OCI-LY7 (cell line): Measurements from ENCODE around the gene OPTC. TPM values are rescaled to one million over a fixed set of nuclear protein-coding genes. Genes with fewer than 3 reads are reported as not detected.

Source experiments
- BruUV-seq: library from RNA; stranded (reverse); fragments of 400-500 nt; replicated peaks from 2 replicates; lab custom pipeline; 2021; lab: Mats Ljungman, UMichigan
- CTCF ChIA-PET: fragments of 300-600 bp; sonication (Branson Sonifier 250); formaldehyde crosslinking; loops from one replicate; lab custom pipeline; 2022; ENCODE audit warnings: antibody characterized with exemption; ENCODE audit not compliant: unreplicated experiment; lab: Charles Lee
- POLR2A ChIA-PET: fragments of 300-600 bp; sonication (Branson Sonifier 250); formaldehyde crosslinking; loops from one replicate; lab custom pipeline; 2022; ENCODE audit warnings: antibody characterized with exemption; lab: Charles Lee
- DNase-seq: peaks from one replicate; pipeline ENCODE4 v3.0.0-alpha.2; 2015; ENCODE audit warnings: low spot score
- H2AFZ ChIP-seq: fragments of 200-600 bp; sonication (generic), shearing (Covaris generic); 2 replicates; pipeline ENCODE4 v1.6.1; 2014; ENCODE audit warnings: mild to moderate bottlenecking, antibody characterized with exemption, low read length, moderate library complexity
- H3K27ac ChIP-seq: fragments of 200-600 bp; sonication (generic); 2 replicates; pipeline ENCODE4 v1.5.1; 2014; ENCODE audit warnings: mixed run types, low read depth, mild to moderate bottlenecking, moderate library complexity, low read length, inconsistent platforms; ENCODE audit not compliant: poor library complexity, severe bottlenecking
- H3K36me3 ChIP-seq: fragments of 200-600 bp; sonication (generic); 2 replicates; pipeline ENCODE4 v1.6.1; 2014; ENCODE audit warnings: mild to moderate bottlenecking, antibody characterized with exemption, low read length, moderate library complexity, mixed read lengths; ENCODE audit not compliant: insufficient read depth
- H3K4me1 ChIP-seq: fragments of 200-600 bp; sonication (generic); 2 replicates; pipeline ENCODE4 v1.5.1; 2014; ENCODE audit warnings: mild to moderate bottlenecking, low read length; ENCODE audit not compliant: insufficient read depth, poor library complexity, severe bottlenecking
- H3K4me2 ChIP-seq: fragments of 200-600 bp; sonication (generic); 2 replicates; pipeline ENCODE4 v1.6.1; 2014; ENCODE audit warnings: mild to moderate bottlenecking, low read length
- H3K4me3 ChIP-seq: fragments of 200-600 bp; sonication (generic); 2 replicates; pipeline ENCODE4 v1.5.1; 2014; ENCODE audit warnings: mild to moderate bottlenecking, low read depth, low read length; ENCODE audit not compliant: poor library complexity, severe bottlenecking
- H3K79me2 ChIP-seq: fragments of 200-600 bp; sonication (generic); 2 replicates; pipeline ENCODE4 v1.6.1; 2016; ENCODE audit warnings: low read depth, mild to moderate bottlenecking, low read length, moderate library complexity, mixed read lengths; ENCODE audit not compliant: insufficient read depth
- H3K9me2 ChIP-seq: fragments of 200-600 bp; sonication (generic); 2 replicates; pipeline ENCODE4 v1.6.1; 2016; ENCODE audit warnings: mild to moderate bottlenecking, low read length, mixed read lengths; ENCODE audit not compliant: insufficient read depth
- H3K9me3 ChIP-seq: fragments of 200-600 bp; sonication (generic); 2 replicates; pipeline ENCODE4 v1.6.1; 2014; ENCODE audit warnings: mild to moderate bottlenecking, mixed run types, low read length, mixed read lengths
- H4K20me1 ChIP-seq: fragments of 200-600 bp; sonication (generic); 2 replicates; pipeline ENCODE4 v1.6.1; 2014; ENCODE audit warnings: mild to moderate bottlenecking, antibody characterized with exemption, low read length, moderate library complexity, mixed read lengths; ENCODE audit not compliant: insufficient read depth
- CTCF ChIP-seq: fragments of 200-600 bp; sonication (generic); conservative IDR thresholded peaks from 2 replicates; pipeline ENCODE4 v1.5.1; 2014; ENCODE audit warnings: mild to moderate bottlenecking, antibody characterized with exemption, low read length, moderate library complexity, mixed read lengths
- EZH2phosphoT487 ChIP-seq: fragments of 200-600 bp; sonication (generic); IDR thresholded peaks from 2 replicates; pipeline ENCODE4 v1.6.1; 2018; ENCODE audit warnings: low read depth, borderline replicate concordance, mild to moderate bottlenecking, mixed run types, antibody characterized with exemption, low read length, moderate library complexity, mixed read lengths
- intact Hi-C: fragments of 100-400 bp; cut with micrococcal nuclease; formaldehyde crosslinking; loops from one replicate; pipeline ENCODE4 v1.10.0; 2022; ENCODE audit not compliant: unreplicated experiment
- total RNA-seq, 2 experiments: library from RNA; depleted of rRNA in 1 of 2; stranded (reverse); fragments of >200 nt in 1 of 2; shearing (Covaris generic) in 1 of 2; gene quantifications; 2 replicates each; pipeline ENCODE4 v1.2.3, GENCODE V29; 2014 to 2022

The OPTC gene
- total RNA-seq, 2 experiments from 2014 or later = not detected

- no TSS peak for BruUV-seq
- no peaks in the 10 kb centered on the region for H4K20me1 ChIP-seq
- TF ChIP-seq EZH2phosphoT487 (no peak), CTCF (no peak)
- no peaks in the 10 kb centered on the region for H3K36me3 ChIP-seq
- ChIA-PET CTCF (no interaction called here), POLR2A (no interaction called here)
- no peak overlapping the region for H3K4me2 ChIP-seq
- no peaks in the 10 kb centered on the region for H3K9me3 ChIP-seq
- intact Hi-C loops = no loop called here
- no peak overlapping the region for H2AFZ ChIP-seq
- no peak overlapping the region for H3K4me3 ChIP-seq
- H3K27ac ChIP-seq = no peak overlapping the region
- H3K4me1 ChIP-seq = no peaks in the 10 kb centered on the region
- no peaks in the 10 kb centered on the region for H3K9me2 ChIP-seq
- no peaks in the 10 kb centered on the region for H3K79me2 ChIP-seq
- DNase-seq = no peak
Observed at GRCh38 chr1:203544978-203545816, 51.2 kb downstream of the OPTC start.

GRCh38 chr1:203546274-203546673 is 52.3 kb downstream of the OPTC start:
- no peak overlapping the region for H3K4me2 ChIP-seq
- DNase-seq = no peak
- CTCF ChIA-PET = no interaction called here
- BruUV-seq = no TSS peak
- H3K79me2 ChIP-seq = no peaks in the 10 kb centered on the region
- H3K36me3 ChIP-seq = no peaks in the 10 kb centered on the region
- H3K4me3 ChIP-seq = no peak overlapping the region
- no peaks in the 10 kb centered on the region for H3K4me1 ChIP-seq
- POLR2A ChIA-PET = no interaction called here
- H3K27ac ChIP-seq = no peak overlapping the region
- no peaks in the 10 kb centered on the region for H4K20me1 ChIP-seq
- H2AFZ ChIP-seq = no peak overlapping the region
- TF ChIP-seq CTCF = no peak
- no peak for TF ChIP-seq EZH2phosphoT487
- no peaks in the 10 kb centered on the region for H3K9me3 ChIP-seq
- intact Hi-C loops = no loop called here
- H3K9me2 ChIP-seq = no peaks in the 10 kb centered on the region

- Histone ChIP-seq H4K20me1 (no peaks in the 10 kb centered on the region), H3K79me2 (no peaks in the 10 kb centered on the region), H3K4me1 (no peaks in the 10 kb centered on the region), H3K27ac (no peak overlapping the region), H2AFZ (no peak overlapping the region), H3K4me2 (no peak overlapping the region), H3K9me2 (no peaks in the 10 kb centered on the region), H3K9me3 (no peaks in the 10 kb centered on the region), H3K4me3 (no peak overlapping the region), H3K36me3 (no peaks in the 10 kb centered on the region)
- ChIA-PET CTCF (interaction anchor here (0.5 kb wide), 1 partner anchor 47 kb away, joined by 3 read pairs; no protein-coding TSS in a partner anchor), POLR2A (interaction anchor here (0.9 kb wide), 1 partner anchor 8 kb away, joined by 3 read pairs; no protein-coding TSS in a partner anchor)
- BruUV-seq = no TSS peak
- DNase-seq = no peak
- TF ChIP-seq CTCF (no peak), EZH2phosphoT487 (no peak)
- intact Hi-C loops = no loop called here
Observed at GRCh38 chr1:203547147-203547546, 53.2 kb downstream of the OPTC start.
